GM13977 (cell line): ENCODE data around the gene PYURF.

Source experiments
- DNase-seq: peaks from one replicate; pipeline ENCODE4 v3.0.0; 2012; ENCODE audit warnings: low spot score
- in situ Hi-C: fragments of 300-500 bp; cut with MboI; formaldehyde crosslinking; loops from one replicate; pipeline ENCODE4 v1.12.0; 2022; ENCODE audit warnings: low sequenced_read_pairs, low pct_unique_long_range_greater_than_20kb, mixed read lengths, inconsistent platforms; ENCODE audit not compliant: unreplicated experiment
- TF ChIP-seq, protein P1 (sequence below): IDR thresholded peaks from 2 replicates; pipeline ENCODE4 v1.5.1; 2012; ENCODE audit warnings: mild to moderate bottlenecking, control low read depth; ENCODE audit not compliant: insufficient read depth; ENCODE audit errors: extremely low read depth, missing control alignments

The PYURF gene

DNA sequence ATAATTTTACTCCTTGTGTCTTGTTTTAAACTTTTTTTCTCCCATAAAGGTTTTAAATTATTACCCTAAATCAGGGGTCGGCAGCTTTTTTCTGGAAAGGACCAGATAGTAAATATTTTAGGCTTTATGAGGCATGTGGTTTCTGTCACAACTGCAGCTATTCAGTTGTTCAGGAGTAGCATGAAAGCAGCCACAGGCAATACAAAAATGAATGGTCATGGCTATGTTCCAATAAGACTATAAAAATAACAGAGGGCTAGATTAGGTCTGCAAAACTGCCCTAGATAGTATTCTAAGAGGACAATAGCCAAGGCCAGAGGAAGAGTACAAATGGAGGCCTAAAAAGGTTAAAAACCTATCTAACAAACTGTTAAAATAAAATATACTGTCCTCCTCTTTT is 42.0 kb downstream of the PYURF start:
- DNase-seq = no peak
- in situ Hi-C loops = no loop called here
- TF ChIP-seq, protein P1, sequence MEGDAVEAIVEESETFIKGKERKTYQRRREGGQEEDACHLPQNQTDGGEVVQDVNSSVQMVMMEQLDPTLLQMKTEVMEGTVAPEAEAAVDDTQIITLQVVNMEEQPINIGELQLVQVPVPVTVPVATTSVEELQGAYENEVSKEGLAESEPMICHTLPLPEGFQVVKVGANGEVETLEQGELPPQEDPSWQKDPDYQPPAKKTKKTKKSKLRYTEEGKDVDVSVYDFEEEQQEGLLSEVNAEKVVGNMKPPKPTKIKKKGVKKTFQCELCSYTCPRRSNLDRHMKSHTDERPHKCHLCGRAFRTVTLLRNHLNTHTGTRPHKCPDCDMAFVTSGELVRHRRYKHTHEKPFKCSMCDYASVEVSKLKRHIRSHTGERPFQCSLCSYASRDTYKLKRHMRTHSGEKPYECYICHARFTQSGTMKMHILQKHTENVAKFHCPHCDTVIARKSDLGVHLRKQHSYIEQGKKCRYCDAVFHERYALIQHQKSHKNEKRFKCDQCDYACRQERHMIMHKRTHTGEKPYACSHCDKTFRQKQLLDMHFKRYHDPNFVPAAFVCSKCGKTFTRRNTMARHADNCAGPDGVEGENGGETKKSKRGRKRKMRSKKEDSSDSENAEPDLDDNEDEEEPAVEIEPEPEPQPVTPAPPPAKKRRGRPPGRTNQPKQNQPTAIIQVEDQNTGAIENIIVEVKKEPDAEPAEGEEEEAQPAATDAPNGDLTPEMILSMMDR = no peak

DNA sequence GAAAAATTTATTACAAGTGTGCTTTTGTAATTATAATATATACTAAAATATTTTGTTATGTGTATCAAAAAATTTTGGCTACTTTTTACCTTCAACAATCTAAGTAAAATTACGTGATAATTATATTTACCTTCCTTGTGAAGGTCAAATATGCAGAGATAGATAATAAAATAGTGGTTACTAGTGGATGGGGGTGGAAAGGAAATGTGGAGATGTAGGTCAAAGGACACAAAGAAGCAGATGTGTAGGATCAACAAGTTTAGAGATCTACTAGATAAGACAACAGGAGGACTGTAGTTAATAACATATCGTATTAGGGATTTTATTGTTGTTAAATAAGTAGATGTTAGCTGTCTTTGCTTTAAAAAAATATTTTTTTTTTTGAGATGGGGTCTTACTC is 45.3 kb downstream of the PYURF start:
- TF ChIP-seq, protein P1 = no peak
- no peak for DNase-seq
- in situ Hi-C loops = no loop called here

DNA sequence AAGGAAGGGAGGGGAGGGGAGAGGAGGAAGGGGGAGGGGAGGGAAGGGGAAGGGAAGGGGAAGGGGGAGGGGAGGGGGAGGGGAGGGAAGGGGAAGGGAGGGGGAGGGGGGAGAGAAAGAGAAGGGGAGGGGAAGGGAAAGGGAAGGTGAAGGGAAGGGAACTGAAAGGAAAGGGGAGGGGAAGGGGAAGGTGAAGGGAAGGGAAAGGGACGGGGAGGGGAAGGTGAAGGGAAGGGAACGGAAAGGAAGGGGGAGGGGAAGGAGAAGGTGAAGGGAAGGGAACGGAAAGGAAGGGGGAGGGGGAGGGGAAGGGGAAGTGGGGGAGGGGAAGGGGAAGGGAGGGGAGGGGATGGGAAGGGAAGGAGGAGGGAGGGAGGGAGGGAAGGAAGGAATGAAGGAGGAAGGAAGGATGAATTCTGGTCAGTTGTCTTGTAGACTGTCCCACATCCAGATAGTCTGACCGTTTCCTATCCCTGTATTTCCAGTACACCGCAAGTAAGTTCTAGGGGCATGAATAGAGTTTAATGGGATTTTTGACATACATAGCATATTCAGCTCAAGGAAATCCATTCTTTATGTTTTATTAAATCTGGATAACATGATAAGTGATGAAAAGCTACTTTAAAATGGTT is 46.2 kb downstream of the PYURF start:
- in situ Hi-C loops = no loop called here

More for the DNA sequence above, 46.2 kb downstream of the PYURF start:
- DNase-seq = no peak
- TF ChIP-seq, protein P1 = no peak
